Dermis blood vessel endothelial cell (primary cell): ENCODE measurements around the gene HAUS3. TPM values are rescaled to one million over a fixed set of nuclear protein-coding genes. Genes with fewer than 3 reads are reported as not detected.
"Not testable (repeated sequence)": the region's sequence is repeated elsewhere in the genome, so short reads cannot be mapped to it uniquely, and the experiment has no call there.

Experiments used
- DNase-seq: peaks from one replicate; pipeline ENCODE4 v3.0.0; 2010
- total RNA-seq: library from RNA; depleted of rRNA; stranded (reverse); fragments of >200 nt; gene quantifications from 2 replicates; pipeline ENCODE4 v1.2.3, GENCODE V29; 2014

Gene HAUS3
- total RNA-seq, 1 donor from 2014 or later, result 14.0 TPM

GRCh38 chr4:2212831-2213230, 29.1 kb downstream of the HAUS3 start:
- DNase-seq, result no peak

- not testable (repeated sequence) for DNase-seq
Measured at GRCh38 chr4:2202789-2203188, 39.1 kb downstream of the HAUS3 start.

DNA sequence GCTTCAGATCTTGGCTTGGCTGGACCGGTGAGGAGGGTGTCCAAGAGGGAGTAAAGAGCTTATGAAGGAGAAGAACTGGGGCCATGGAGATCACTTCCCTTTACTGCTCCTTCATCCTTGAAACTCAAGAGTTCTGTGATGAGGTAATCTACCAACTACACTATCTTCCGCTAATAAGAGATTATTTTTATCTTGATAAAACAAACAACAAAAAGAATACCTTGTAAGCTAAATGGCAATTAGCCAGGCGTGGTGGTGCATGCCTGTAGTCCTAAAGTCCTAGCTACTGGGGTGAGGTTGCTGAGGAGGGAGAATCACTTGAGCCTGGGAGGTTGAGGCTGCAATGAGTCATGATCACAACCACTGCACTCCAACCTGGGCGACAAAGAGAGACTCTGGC, 47.4 kb downstream of the HAUS3 start:
- DNase-seq, result no peak

- DNase-seq, result no peak
Measured at GRCh38 chr4:2193326-2193725, 48.6 kb downstream of the HAUS3 start.

- DNase-seq, result no peak
Measured at GRCh38 chr4:2186865-2187172, 55.1 kb downstream of the HAUS3 start.

DNA sequence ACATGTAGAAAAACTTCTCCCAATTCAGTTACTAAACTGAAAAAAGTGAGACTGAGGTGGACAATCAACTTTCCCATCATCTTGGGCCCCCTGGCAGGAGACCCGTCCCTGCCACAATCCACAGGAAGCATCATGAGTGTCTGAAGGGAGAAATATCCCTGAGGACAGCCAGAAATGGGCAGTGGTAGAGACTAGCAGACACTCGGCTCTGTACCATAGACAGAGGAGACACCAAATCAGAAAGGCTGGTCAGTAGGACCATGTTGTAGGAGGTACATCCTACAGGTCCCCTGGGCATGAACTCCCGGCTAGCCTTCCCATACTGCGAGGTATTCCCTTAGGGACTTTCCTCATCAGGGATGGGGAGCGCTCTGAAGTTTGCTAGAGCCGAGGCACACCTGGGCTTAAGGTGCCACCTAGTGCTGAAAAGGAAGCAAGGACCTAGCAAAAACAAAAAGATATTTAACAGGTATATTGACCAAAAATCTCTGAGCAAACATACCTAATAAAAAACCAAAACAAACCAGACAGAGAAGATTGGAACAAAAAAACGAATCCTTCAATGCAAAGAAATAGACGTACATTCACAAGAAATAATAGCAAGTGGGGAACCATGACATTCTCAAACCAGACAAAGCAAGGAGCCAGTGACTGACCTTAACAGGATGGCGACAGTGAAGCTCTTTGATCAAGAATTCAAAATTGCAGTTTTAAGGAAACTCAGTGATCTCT, 55.6 kb downstream of the HAUS3 start:
- DNase-seq, result peak; percentile 43

DNA sequence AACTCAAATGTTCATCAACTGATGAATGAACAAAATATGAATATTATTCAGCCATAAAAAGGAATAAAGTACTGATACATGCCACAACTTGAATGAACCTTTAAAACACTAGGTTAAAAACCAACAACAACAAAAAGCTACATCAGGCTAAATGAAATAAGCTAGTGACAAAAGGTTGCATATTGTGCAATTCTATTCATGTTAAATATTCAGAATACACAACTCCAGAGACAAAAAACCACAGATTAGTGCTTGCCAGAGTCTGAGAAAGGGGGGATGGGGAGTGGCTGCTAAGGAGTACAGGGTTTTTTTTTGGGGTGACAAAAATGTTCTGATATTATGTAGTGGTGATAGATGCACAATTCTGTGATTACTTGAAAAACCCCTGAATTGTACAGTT, 58.5 kb downstream of the HAUS3 start:
- no peak for DNase-seq

DNA sequence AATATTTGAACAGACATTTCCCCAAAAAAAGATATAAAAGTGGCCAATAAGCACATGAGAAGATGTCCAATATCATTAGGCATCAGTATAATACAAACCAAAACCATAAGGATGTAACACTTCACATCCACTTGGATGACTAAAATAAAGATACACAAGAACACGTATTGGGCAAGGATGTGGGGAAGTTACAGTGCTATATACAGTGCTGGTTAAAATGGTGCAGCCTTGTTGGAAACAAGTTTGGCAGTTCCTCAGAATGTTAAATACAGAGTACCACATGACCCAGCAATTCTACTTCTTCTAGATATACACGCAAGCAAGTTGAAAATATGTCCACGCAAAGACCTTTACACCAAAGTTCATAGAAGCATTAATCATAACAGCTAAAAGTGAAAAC, 58.9 kb downstream of the HAUS3 start:
- DNase-seq, result no peak

DNA sequence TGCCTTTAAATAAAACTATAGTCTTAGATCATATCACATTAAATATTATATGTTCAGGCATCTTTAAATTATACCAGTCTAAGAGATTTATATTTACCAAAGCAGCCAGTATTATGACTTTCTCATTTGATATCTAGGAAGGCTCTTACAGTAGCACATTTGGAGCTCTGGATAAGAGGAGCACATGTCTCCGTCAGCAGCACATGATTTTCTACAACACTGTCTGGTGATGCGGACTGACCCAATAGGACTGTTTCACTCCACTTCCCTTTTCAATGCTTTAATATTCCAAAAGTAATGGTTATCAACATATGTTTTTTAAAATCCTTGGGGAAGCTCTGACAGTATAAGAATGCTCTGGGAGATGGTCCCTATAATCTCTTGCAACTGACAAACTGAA, 61.5 kb downstream of the HAUS3 start:
- DNase-seq, result no peak

DNA sequence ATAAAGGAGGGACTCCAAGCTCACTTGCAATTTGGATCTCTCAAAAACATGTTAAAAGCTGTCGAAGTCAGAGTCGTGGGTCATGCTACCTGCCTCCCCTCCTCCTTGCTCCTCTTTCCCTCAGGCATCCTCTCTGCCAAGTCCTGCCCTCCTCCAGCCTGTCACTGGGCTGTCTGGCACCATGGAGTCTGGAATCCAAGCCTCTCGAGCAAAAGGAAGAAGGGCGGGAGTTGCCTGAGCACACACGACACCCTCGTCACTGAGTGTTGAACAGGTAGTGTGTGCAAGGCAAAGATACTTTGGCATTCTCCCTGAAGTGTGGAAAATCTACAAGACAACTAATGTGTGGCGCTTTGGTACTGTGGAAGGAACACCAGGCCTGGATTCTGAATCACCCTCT, 62.2 kb downstream of the HAUS3 start:
- DNase-seq, result no peak

DNA sequence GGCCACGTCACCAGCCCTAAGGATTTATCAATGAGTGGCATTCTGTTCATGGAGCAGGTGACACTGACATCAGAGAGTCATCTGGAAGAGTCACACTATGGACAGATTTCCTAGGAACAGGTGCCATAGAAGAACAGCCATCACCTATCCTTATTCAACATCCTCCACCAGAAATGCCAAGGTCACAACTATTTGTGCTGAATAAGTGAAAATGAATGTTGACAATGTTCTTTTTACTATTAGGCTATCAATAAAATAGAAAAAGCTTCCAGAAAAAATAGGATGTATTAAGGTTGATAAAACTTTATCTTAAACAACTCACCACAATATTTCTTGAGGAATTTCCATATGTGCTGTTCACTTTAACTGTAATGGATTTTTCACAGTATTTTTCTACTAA, 62.9 kb downstream of the HAUS3 start:
- DNase-seq, result no peak

Other genes starting within 250 kb of the HAUS3 start
- gene NELFA, start 233.1 kb downstream of the HAUS3 start, total RNA-seq, result 13.8 and 17.0 TPM in 2 replicates
- under 0.01 TPM in 2 replicates for gene NAT8L, start 182.8 kb downstream of the HAUS3 start, total RNA-seq
- gene POLN, start within 50 bp of the HAUS3 start, total RNA-seq, result 2.7 and 5.8 TPM in 2 replicates
- gene MXD4, start 20.0 kb upstream of the HAUS3 start, total RNA-seq, result 92.1 and 94.1 TPM in 2 replicates
- 7.5 and 8.6 TPM in 2 replicates for gene ZFYVE28, start 176.5 kb upstream of the HAUS3 start, total RNA-seq
- 0.17 TPM in 1 of 2 replicates, not detected in the other for gene CFAP99, start 176.8 kb upstream of the HAUS3 start, total RNA-seq
- gene RNF4, start 227.0 kb upstream of the HAUS3 start, total RNA-seq, result 79.5 and 85.4 TPM in 2 replicates